Liver (tissue), 3 donors: ENCODE data around the gene TRMT2A.

ENCODE experiments used
- EGR1 ChIP-seq, 2 donors: IDR thresholded peaks; 2 replicates each; pipeline ENCODE4 v1.6.1; 2016 to 2018; ENCODE audit warnings: antibody characterized with exemption in 2 of 2, low read depth in 2 of 2
- JUND ChIP-seq, 2 donors: IDR thresholded peaks; 2 replicates each; pipeline ENCODE4 v1.6.1; 2016; ENCODE audit warnings: antibody characterized with exemption in 2 of 2
- NR2F2 ChIP-seq: IDR thresholded peaks from 2 replicates; pipeline ENCODE4 v1.6.1; 2016; ENCODE audit warnings: antibody characterized with exemption
- RAD21 ChIP-seq, 2 donors: IDR thresholded peaks; 2 replicates each; pipeline ENCODE4 v1.6.1; 2016; ENCODE audit warnings: antibody characterized with exemption in 2 of 2, mild to moderate bottlenecking in 2 of 2
- RXRA ChIP-seq, 2 donors: IDR thresholded peaks; 2 replicates each; pipeline ENCODE4 v1.6.1; 2017 to 2018; ENCODE audit warnings: antibody characterized with exemption in 2 of 2, mild to moderate bottlenecking in 1 of 2
- SP1 ChIP-seq: IDR thresholded peaks from 2 replicates; pipeline ENCODE4 v1.6.1; 2018; ENCODE audit warnings: antibody characterized with exemption, mild to moderate bottlenecking
- TAF1 ChIP-seq: conservative IDR thresholded peaks from 2 replicates; pipeline ENCODE4 v1.6.1; 2016; ENCODE audit warnings: antibody characterized with exemption, mild to moderate bottlenecking
- YY1 ChIP-seq: IDR thresholded peaks from 2 replicates; pipeline ENCODE4 v1.6.1; 2016; ENCODE audit warnings: antibody characterized with exemption, mild to moderate bottlenecking
- TF ChIP-seq, protein P1 (sequence below): fragments of 150-350 bp; IDR thresholded peaks from 2 replicates; pipeline ENCODE4 v1.5.1; 2017; ENCODE audit warnings: improper control_type of control experiment, low read depth, low read length; ENCODE audit not compliant: missing input control
- TF ChIP-seq, protein P2 (sequence below): IDR thresholded peaks from 2 replicates; pipeline ENCODE4 v1.6.1; 2016; ENCODE audit warnings: antibody characterized with exemption
- TF ChIP-seq, protein P3 (sequence below): IDR thresholded peaks from 2 replicates; pipeline ENCODE4 v1.6.1; 2016; ENCODE audit warnings: antibody characterized with exemption
- TF ChIP-seq, protein P4 (sequence below): IDR thresholded peaks from 2 replicates; pipeline ENCODE4 v1.6.1; 2016; ENCODE audit warnings: antibody characterized with exemption, mild to moderate bottlenecking
- TF ChIP-seq, protein P5 (sequence below): IDR thresholded peaks from 2 replicates; pipeline ENCODE4 v1.6.1; 2016; ENCODE audit warnings: antibody characterized with exemption
- donor health status: healthy.
- donor health status: healthy.

DNA sequence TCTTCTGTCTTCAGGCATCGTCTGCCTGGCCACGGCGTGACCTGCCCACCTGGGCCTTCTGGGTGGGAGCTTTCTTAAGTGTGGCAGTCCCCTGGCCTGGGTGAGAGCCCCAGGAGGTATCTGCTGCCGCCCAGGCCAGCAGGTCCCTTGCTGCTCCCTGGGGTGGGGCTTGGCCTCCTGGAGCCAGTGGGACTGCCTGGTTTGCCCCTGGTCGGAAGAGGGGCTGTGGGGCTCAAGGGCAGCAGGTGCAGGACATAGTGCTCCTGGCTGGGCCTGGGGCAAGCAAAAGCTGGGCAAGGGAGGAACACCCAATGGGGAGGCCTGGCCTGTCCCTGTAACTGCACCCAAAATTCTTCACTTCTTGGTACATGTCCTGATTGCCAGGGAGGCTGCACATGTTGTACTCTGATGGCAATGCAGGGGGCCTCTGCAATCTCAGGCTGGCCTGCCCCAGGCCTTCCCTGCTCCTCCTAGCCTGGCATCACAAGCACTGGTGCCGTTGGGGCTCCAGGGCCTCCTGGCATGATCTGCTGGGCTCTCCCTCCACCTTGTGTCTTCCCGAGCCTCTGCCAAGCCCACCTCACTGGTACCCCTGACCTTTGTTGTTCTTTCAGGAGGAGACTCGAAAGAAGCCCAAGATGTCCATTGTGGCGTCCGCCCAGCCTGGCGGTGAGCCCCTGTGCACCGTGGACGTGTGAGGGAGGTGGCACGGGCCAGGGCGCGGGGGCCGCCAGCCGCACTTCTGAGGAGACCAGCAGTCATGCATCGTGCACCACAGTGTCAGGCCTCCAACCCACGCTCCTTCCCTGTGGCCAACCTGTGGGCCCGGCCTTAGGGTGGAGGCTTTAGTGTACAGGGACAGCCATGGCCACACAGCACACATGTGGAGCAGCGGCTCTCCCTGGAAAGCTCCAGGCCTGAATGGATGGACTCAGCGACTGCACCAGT is 7.3 kb downstream of the TRMT2A start:
- TF ChIP-seq RAD21 (IDR thresholded peaks at IDR 0.05) (no peak), NR2F2 (no peak), TAF1 (no peak), SP1 (no peak), RXRA (IDR thresholded peaks at IDR 0.05) (no peak), JUND (IDR thresholded peaks at IDR 0.05) (no peak), EGR1 (IDR thresholded peaks at IDR 0.05; ENCODE audit: low read depth in 2 of 2) (no peak), YY1 (no peak)
- TF ChIP-seq, protein P1, sequence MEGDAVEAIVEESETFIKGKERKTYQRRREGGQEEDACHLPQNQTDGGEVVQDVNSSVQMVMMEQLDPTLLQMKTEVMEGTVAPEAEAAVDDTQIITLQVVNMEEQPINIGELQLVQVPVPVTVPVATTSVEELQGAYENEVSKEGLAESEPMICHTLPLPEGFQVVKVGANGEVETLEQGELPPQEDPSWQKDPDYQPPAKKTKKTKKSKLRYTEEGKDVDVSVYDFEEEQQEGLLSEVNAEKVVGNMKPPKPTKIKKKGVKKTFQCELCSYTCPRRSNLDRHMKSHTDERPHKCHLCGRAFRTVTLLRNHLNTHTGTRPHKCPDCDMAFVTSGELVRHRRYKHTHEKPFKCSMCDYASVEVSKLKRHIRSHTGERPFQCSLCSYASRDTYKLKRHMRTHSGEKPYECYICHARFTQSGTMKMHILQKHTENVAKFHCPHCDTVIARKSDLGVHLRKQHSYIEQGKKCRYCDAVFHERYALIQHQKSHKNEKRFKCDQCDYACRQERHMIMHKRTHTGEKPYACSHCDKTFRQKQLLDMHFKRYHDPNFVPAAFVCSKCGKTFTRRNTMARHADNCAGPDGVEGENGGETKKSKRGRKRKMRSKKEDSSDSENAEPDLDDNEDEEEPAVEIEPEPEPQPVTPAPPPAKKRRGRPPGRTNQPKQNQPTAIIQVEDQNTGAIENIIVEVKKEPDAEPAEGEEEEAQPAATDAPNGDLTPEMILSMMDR = no peak
- TF ChIP-seq, protein P2, sequence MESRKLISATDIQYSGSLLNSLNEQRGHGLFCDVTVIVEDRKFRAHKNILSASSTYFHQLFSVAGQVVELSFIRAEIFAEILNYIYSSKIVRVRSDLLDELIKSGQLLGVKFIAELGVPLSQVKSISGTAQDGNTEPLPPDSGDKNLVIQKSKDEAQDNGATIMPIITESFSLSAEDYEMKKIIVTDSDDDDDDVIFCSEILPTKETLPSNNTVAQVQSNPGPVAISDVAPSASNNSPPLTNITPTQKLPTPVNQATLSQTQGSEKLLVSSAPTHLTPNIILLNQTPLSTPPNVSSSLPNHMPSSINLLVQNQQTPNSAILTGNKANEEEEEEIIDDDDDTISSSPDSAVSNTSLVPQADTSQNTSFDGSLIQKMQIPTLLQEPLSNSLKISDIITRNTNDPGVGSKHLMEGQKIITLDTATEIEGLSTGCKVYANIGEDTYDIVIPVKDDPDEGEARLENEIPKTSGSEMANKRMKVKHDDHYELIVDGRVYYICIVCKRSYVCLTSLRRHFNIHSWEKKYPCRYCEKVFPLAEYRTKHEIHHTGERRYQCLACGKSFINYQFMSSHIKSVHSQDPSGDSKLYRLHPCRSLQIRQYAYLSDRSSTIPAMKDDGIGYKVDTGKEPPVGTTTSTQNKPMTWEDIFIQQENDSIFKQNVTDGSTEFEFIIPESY = no peak
- TF ChIP-seq, protein P3, sequence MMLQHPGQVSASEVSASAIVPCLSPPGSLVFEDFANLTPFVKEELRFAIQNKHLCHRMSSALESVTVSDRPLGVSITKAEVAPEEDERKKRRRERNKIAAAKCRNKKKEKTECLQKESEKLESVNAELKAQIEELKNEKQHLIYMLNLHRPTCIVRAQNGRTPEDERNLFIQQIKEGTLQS = no peak
- TF ChIP-seq, protein P4, sequence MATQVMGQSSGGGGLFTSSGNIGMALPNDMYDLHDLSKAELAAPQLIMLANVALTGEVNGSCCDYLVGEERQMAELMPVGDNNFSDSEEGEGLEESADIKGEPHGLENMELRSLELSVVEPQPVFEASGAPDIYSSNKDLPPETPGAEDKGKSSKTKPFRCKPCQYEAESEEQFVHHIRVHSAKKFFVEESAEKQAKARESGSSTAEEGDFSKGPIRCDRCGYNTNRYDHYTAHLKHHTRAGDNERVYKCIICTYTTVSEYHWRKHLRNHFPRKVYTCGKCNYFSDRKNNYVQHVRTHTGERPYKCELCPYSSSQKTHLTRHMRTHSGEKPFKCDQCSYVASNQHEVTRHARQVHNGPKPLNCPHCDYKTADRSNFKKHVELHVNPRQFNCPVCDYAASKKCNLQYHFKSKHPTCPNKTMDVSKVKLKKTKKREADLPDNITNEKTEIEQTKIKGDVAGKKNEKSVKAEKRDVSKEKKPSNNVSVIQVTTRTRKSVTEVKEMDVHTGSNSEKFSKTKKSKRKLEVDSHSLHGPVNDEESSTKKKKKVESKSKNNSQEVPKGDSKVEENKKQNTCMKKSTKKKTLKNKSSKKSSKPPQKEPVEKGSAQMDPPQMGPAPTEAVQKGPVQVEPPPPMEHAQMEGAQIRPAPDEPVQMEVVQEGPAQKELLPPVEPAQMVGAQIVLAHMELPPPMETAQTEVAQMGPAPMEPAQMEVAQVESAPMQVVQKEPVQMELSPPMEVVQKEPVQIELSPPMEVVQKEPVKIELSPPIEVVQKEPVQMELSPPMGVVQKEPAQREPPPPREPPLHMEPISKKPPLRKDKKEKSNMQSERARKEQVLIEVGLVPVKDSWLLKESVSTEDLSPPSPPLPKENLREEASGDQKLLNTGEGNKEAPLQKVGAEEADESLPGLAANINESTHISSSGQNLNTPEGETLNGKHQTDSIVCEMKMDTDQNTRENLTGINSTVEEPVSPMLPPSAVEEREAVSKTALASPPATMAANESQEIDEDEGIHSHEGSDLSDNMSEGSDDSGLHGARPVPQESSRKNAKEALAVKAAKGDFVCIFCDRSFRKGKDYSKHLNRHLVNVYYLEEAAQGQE = no peak
- TF ChIP-seq, protein P5, sequence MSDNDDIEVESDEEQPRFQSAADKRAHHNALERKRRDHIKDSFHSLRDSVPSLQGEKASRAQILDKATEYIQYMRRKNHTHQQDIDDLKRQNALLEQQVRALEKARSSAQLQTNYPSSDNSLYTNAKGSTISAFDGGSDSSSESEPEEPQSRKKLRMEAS = no peak
